Measurements from ENCODE around the gene FAF1.

DNA sequence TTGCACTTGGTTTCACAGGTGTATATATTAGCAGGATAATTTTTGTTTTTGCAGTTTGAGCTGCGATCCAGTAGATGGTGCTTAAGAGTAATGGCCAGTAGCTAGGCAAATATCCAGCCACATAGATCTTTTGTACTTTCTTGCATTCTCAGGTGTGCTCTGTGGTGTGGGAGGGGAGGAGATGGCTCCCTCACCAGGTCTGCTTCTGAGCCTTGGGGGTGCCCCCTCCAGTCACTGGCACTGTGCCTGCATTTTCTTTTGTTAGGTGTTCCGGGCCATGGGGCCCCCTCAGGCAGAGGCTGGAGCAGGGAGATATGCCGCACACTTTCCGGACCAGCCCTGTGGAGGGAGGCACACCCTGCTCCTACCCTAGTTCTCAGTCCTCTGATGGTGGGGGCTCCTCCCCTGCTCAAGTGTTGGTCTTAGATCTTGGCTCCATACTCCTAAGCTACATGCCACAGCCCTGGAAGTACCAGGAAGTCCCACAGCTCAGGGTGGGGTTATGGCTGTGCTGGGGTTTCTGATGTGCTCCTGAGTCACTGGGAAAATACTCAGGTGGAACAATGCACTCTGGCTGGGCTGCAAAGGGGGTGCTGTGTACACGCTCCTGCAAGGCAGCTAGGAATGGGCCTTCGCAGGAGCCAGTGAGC lies 339.3 kb downstream of the FAF1 start:
- no peak for TF ChIP-seq EP300 (IDR thresholded peaks at IDR 0.05)
- TF ChIP-seq, protein P1, sequence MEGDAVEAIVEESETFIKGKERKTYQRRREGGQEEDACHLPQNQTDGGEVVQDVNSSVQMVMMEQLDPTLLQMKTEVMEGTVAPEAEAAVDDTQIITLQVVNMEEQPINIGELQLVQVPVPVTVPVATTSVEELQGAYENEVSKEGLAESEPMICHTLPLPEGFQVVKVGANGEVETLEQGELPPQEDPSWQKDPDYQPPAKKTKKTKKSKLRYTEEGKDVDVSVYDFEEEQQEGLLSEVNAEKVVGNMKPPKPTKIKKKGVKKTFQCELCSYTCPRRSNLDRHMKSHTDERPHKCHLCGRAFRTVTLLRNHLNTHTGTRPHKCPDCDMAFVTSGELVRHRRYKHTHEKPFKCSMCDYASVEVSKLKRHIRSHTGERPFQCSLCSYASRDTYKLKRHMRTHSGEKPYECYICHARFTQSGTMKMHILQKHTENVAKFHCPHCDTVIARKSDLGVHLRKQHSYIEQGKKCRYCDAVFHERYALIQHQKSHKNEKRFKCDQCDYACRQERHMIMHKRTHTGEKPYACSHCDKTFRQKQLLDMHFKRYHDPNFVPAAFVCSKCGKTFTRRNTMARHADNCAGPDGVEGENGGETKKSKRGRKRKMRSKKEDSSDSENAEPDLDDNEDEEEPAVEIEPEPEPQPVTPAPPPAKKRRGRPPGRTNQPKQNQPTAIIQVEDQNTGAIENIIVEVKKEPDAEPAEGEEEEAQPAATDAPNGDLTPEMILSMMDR (IDR thresholded peaks at IDR 0.05): no peak

Data from ovary (tissue), 3 donors.